K562 (cell line): ENCODE measurements around the gene FGF2. TPM values are rescaled to one million over a fixed set of nuclear protein-coding genes. Genes with fewer than 3 reads are reported as not detected.

Experiments
- ATAC-seq: fragments of 200-7000 bp; cut with Tn5 transposase; 3 replicates; pipeline ENCODE4 v1.9.1; 2020; ENCODE audit warnings: moderate library complexity
- BruUV-seq: library from RNA; stranded (reverse); fragments of 400-500 nt; replicated peaks from 2 replicates; lab custom pipeline; 2021; lab: Mats Ljungman, UMichigan
- CTCF ChIA-PET: fragments of 300-600 bp; formaldehyde crosslinking; extraction: SDS; loops from one replicate; lab custom pipeline; 2021; ENCODE audit warnings: low intra/inter-chr PET ratio; lab: Yijun Ruan, JAX
- POLR2A ChIA-PET: fragments of 300-600, 350-650 bp; sonication (Branson Sonifier 250); formaldehyde crosslinking; extraction: SDS; loops from one replicate; lab custom pipeline; 2021; ENCODE audit warnings: antibody characterized with exemption, inconsistent platforms; lab: Yijun Ruan, JAX
- DNase-seq, 4 experiments: peaks; one replicate each; pipeline versions ENCODE4 v3.0.0 to v3.0.0-alpha.2; 2011 to 2018; ENCODE audit warnings: low spot score in 3 of 4, mixed read lengths in 3 of 4; ENCODE audit errors: extremely low read depth in 1 of 4
- FAIRE-seq: peaks from 2 replicates; lab custom pipeline; 2011; peaks lifted over from hg19 to GRCh38; lab: Jason Lieb, UNC
- H2AFZ ChIP-seq: 2 replicates; pipeline ENCODE4 v1.6.0; 2011; ENCODE audit warnings: low read depth, low read length, control low read depth, inconsistent platforms
- H3K27ac ChIP-seq: fragments of 200-600 bp; 3 replicates; pipeline ENCODE4 v1.8.0; 2011; ENCODE audit warnings: low read depth, mild to moderate bottlenecking, control low read depth, inconsistent platforms, low read length, moderate library complexity, mixed read lengths; ENCODE audit errors: extremely low read depth
- H3K27me3 ChIP-seq, 2 experiments: fragments of 300-600 bp in 1 of 2; 2 replicates in 1 of 2; 3 replicates in 1 of 2; pipeline versions ENCODE4 v1.6.0 to v1.8.0; 2011; ENCODE audit warnings: inconsistent platforms in 2 of 2, low read length in 2 of 2, mild to moderate bottlenecking in 1 of 2, mixed read lengths in 1 of 2, moderate library complexity in 1 of 2; ENCODE audit not compliant: control insufficient read depth in 2 of 2, insufficient read depth in 2 of 2
- H3K36me3 ChIP-seq: fragments of 300-600 bp; 3 replicates; pipeline ENCODE4 v1.8.0; 2011; ENCODE audit warnings: mild to moderate bottlenecking, low read length, inconsistent platforms; ENCODE audit not compliant: control insufficient read depth, insufficient read depth
- H3K4me1 ChIP-seq, 2 experiments: fragments of 200-600 bp in 1 of 2; replicated peaks in 1 of 2; 2 replicates in 1 of 2; 3 replicates in 1 of 2; pipeline versions ENCODE4 v1.5.1 to v1.8.0; 2011; ENCODE audit warnings: inconsistent platforms in 2 of 2, low read length in 2 of 2, mild to moderate bottlenecking in 1 of 2, mixed read lengths in 1 of 2, moderate library complexity in 1 of 2; ENCODE audit not compliant: control insufficient read depth in 2 of 2, insufficient read depth in 2 of 2
- H3K4me2 ChIP-seq: 2 replicates; pipeline ENCODE4 v1.6.1; 2011; ENCODE audit warnings: low read length, control low read depth, inconsistent platforms, mixed read lengths; ENCODE audit not compliant: insufficient read depth
- H3K4me3 ChIP-seq: fragments of 200-600 bp; sonication (generic), shearing (Covaris generic); 2 replicates; pipeline ENCODE4 v1.5.1; 2016; ENCODE audit warnings: control low read depth, inconsistent platforms
- H3K79me2 ChIP-seq: fragments of 200-600 bp; 3 replicates; pipeline ENCODE4 v1.8.0; 2011; ENCODE audit warnings: low read length, inconsistent platforms; ENCODE audit not compliant: control insufficient read depth, insufficient read depth
- H3K9ac ChIP-seq, 2 experiments: 2 replicates each; pipeline versions ENCODE4 v1.6.0 to v1.6.1; 2011; ENCODE audit warnings: low read depth in 2 of 2, low read length in 2 of 2, control low read depth in 1 of 2, inconsistent platforms in 1 of 2, mild to moderate bottlenecking in 1 of 2, mixed read lengths in 1 of 2; ENCODE audit not compliant: insufficient read depth in 1 of 2
- H3K9me1 ChIP-seq: one replicate; pipeline ENCODE4 v1.6.0; 2011; ENCODE audit warnings: inconsistent platforms, mild to moderate bottlenecking, low read length, moderate library complexity; ENCODE audit not compliant: control insufficient read depth, insufficient read depth
- H3K9me3 ChIP-seq: replicated peaks from 2 replicates; pipeline ENCODE4 v1.5.1; 2011; ENCODE audit warnings: low read depth, low read length, inconsistent platforms; ENCODE audit not compliant: control insufficient read depth, insufficient read depth
- H4K20me1 ChIP-seq: replicated peaks from 2 replicates; pipeline ENCODE4 v1.6.1; 2011; ENCODE audit warnings: low read length, inconsistent platforms, mixed read lengths; ENCODE audit not compliant: control insufficient read depth, insufficient read depth
- CHD7 ChIP-seq: fragments of 200-600 bp; sonication (generic); IDR thresholded peaks from one replicate; pipeline ENCODE4 v1.6.1; 2012; ENCODE audit warnings: mild to moderate bottlenecking, low read depth, low read length, inconsistent platforms
- JUND ChIP-seq, 2 experiments: IDR thresholded peaks; 2 replicates in 1 of 2; 3 replicates in 1 of 2; pipeline ENCODE4 v1.6.1; 2011; ENCODE audit warnings: borderline replicate concordance in 2 of 2, low read depth in 2 of 2, low read length in 2 of 2, improper control_type of control experiment in 1 of 2, missing biosample characterization in 1 of 2, missing genetic modification characterization in 1 of 2, missing genetic modification reagents in 1 of 2
- KDM1A ChIP-seq, 2 experiments: fragments of 450-650 bp; IDR thresholded peaks; 2 replicates each; pipeline ENCODE4 v1.6.1; 2016; ENCODE audit warnings: mild to moderate bottlenecking in 2 of 2
- NELFE ChIP-seq: IDR thresholded peaks from 2 replicates; pipeline ENCODE4 v1.6.1; 2011; ENCODE audit warnings: mild to moderate bottlenecking; ENCODE audit not compliant: insufficient read depth, insufficient read length
- PML ChIP-seq: IDR thresholded peaks from 2 replicates; pipeline ENCODE4 v1.6.1; 2012; ENCODE audit warnings: low read length, inconsistent platforms
- POLR2AphosphoS5 ChIP-seq: IDR thresholded peaks from 2 replicates; pipeline ENCODE4 v1.6.1; 2011; ENCODE audit warnings: mild to moderate bottlenecking, low read depth, low read length, moderate library complexity; ENCODE audit not compliant: control insufficient read depth, insufficient read depth
- TAF15 ChIP-seq: fragments of 200-400 bp; formaldehyde crosslinking; IDR thresholded peaks from 2 replicates; pipeline ENCODE4 v1.6.1; 2017; ENCODE audit warnings: mild to moderate bottlenecking, low read depth, low read length, moderate library complexity
- ZBTB12 ChIP-seq: fragments of 250-450 bp; sonication (Bioruptor Pico); IDR thresholded peaks from 2 replicates; pipeline ENCODE4 v1.4.0; 2020
- ZNF77 ChIP-seq: fragments of 250-450 bp; sonication (Bioruptor Pico); IDR thresholded peaks from 2 replicates; pipeline ENCODE4 v1.5.0; 2020
- WGBS: fragments of 100-300 bp; shearing (Covaris generic); methylation state at CpG from one replicate; pipeline ENCODE4 v1.1.6; 2016; ENCODE audit warnings: low coverage, mixed read lengths; ENCODE audit not compliant: insufficient coverage; ENCODE audit errors: missing lambda C conversion rate; 5-methylcytosine and 5-hydroxymethylcytosine counted together
- in situ Hi-C: fragments of 300-500 bp; cut with MboI; formaldehyde crosslinking; loops from 4 replicates; pipeline ENCODE4 v1.15.0; 2018; ENCODE audit warnings: inconsistent platforms, mixed read lengths
- intact Hi-C: fragments of 100-400 bp; cut with micrococcal nuclease; formaldehyde crosslinking; loops from 2 replicates; pipeline ENCODE4 v1.14.2; 2022
- polyA plus RNA-seq, 8 experiments: library from polyadenylated mRNA; depleted of rRNA in 4 of 8; stranded (reverse) in 5 of 8; unstranded in 3 of 8; fragments of >200 nt; fragmentation: Nextera tagmentation in 2 of 8; fragmentation: Illumina TruSeq in 1 of 8; extraction: Ambion mirVana in 2 of 8; extraction: Trizol in 1 of 8; gene quantifications; 2 replicates each; pipeline versions ENCODE4 v1.2.1 to v1.2.3, GENCODE V29; 2011 to 2014; ENCODE audit warnings: inconsistent platforms in 1 of 8, missing spikeins in 1 of 8
- total RNA-seq, 7 experiments: library from RNA; depleted of rRNA in 6 of 7; stranded (reverse); fragments of >200 nt in 6 of 7; fragmentation: Illumina TruSeq in 2 of 7; extraction: Trizol in 2 of 7; gene quantifications; 2 replicates each; pipeline versions ENCODE4 v1.2.1 to v1.2.3, GENCODE V29; 2011 to 2021; ENCODE audit warnings: low replicate concordance in 1 of 7

Gene FGF2
- total and polyA plus RNA-seq, 9 of the 15 experiments (the other 6 are each of a cell fraction or from before 2014, with no cell fraction given), result 2.5 to 19.4 (median 9.2) TPM

- no peak overlapping the region for H3K4me2 ChIP-seq
- FAIRE-seq, result peak; percentile 56
- no peaks in the 10 kb centered on the region for H3K9me1 ChIP-seq
- H3K4me3 ChIP-seq, result no peak overlapping the region
- intact Hi-C loops (no loop called here), in situ Hi-C loops (no loop called here)
- H3K9me3 ChIP-seq, result no peaks in the 10 kb centered on the region
- no peak overlapping the region for H3K27ac ChIP-seq
- no peak for ATAC-seq
- no TSS peak for BruUV-seq
- ChIA-PET CTCF (no interaction called here), POLR2A (interaction anchor here (1.0 to 1.1 kb wide), 2 partner anchors 9 to 15 kb away, joined by 3 read pairs; no protein-coding TSS in a partner anchor)
- H4K20me1 ChIP-seq, result no peaks in the 10 kb centered on the region
- peaks cover 67% of the 10 kb centered on the region for H3K79me2 ChIP-seq
- H3K9ac ChIP-seq, result peak overlapping the region in 1 of 2 experiments; percentile 62; a peak in 1 of 4 replicates
- DNase-seq, result no peak
- 60% methylated on average over 5 of the region's 5 CpGs for WGBS
- no peak overlapping the region for H2AFZ ChIP-seq
- H3K36me3 ChIP-seq, result peaks cover 3% of the 10 kb centered on the region; the same call in 1 of the 3 replicates
- no peaks in the 10 kb centered on the region for H3K27me3 ChIP-seq
- peaks cover 8 to 13% of the 10 kb centered on the region in 2 experiments; a peak in 4 of 5 replicates for H3K4me1 ChIP-seq
- TF ChIP-seq POLR2AphosphoS5, result no peak
- no peak for TF ChIP-seq ZNF77 (CRISPR knock-in tag)
- TF ChIP-seq KDM1A (IDR thresholded peaks at IDR 0.05), result no peak
- TF ChIP-seq CHD7, result no peak
- TF ChIP-seq TAF15, result no peak
- TF ChIP-seq PML, result no peak
- TF ChIP-seq JUND (IDR thresholded peaks at IDR 0.05; ENCODE audit: borderline replicate concordance, low read depth, low read length), result no peak
- no peak for TF ChIP-seq JUND (tag; IDR thresholded peaks at IDR 0.05; ENCODE audit: borderline replicate concordance, low read depth, low read length)
- TF ChIP-seq NELFE, result no peak
- no peak for TF ChIP-seq ZBTB12
These were observed 3.9 kb downstream of the FGF2 start for GRCh38 chr4:122830426-122831095.
